ENCODE results near the gene CNTNAP5.

The CNTNAP5 gene

GRCh38 chr2:124025171-124025580 lies at the start of gene CNTNAP5:
TSS of gene CNTNAP5 (plus strand) at chr2:124025287. CDS start at chr2:124025651, 364 bp downstream.
- DNase-seq = peak in 10 of 14 donors; percentile 0 to 58 (median 14)

GRCh38 chr2:123976054-123976648 lies 48.9 kb upstream of the CNTNAP5 start:
- no peak for DNase-seq

- peak in 2 of 14 donors; percentile 1 for DNase-seq
These were observed 31.3 kb upstream of the CNTNAP5 start for GRCh38 chr2:123993728-123994323.

GRCh38 chr2:123999681-124000080 lies 25.4 kb upstream of the CNTNAP5 start:
- DNase-seq = no peak

DNA sequence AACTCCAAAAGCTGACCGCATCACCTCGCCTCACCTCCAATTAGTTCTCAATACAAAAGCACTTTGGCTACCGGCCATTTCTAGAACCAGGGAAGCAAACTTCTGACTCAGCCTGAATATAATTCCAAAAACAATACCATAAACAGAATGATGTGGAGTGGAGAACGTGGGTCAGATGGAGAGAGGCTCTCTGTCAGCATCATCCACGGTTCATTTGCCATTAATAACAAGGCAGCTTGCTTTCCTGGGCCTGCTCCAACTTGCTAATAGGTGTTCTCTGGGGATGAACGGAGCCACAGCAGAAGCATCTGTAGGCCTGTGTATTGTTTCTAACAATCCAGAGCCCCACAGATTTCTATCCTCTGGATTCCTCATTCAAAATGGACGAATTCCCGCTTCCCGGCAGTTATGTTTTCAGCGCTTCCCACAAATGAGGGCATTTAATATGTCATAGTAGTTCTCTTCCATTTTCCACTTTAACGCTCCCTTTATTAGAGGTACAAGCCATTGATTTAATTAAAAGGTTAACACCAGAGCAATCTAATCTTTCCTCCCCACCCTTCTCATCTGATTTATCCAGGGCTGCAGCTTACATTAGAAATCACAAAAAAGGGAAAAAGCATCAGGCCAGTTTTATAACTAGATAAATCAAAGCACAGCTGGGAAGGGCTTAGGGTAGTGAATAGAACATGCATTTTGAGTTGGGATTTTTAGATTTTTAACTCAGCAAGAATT lies 23.2 kb upstream of the CNTNAP5 start:
- DNase-seq = no peak

DNA sequence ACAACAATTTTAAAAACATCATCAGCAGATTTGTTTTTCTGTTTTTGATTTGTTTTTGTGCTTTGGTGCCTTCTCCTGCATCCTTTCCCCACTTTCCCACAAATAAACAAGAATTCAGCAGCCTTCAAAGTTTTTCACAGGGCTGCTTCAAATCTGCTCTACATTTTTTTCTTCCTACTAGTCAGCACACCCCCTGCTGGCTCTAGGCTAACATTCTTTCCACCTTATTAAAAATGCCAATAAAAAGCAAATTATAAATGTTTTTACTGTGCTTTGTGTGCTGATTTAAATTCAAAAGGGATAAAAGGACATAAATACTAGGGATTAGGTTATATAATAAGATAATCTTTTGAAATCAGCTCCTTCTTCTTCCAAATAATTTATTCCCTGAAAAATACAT lies 6.2 kb upstream of the CNTNAP5 start:
- no peak for DNase-seq

DNA sequence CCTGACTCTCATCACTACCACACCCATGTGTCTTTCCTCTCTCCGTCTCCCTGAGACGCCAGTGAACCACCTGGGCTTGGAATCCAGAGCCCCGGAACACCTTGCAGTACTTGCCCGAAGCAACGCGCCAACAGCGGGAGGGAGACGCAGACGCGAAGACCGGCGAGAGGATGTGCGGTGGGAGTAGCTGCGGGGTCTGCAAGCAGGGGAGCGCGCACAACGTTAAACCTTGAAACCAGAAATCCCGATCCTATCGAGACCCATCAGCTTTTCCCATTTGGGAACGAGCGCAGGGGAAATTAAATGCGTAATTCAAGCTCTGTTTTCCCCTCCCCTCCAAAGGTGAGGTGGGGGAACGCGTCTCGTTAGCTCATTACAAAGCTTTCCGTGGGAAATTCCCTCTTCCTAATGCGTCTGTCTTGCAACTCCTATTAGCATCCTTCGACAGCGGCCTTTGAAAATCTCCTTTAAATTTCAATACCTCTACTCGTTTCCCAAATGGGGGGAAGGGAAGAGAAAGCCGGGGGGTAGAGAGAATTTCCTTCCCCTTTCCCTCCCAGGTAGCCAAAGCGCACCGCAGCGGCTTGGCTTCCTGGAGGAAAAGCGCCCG lies 421 bp upstream of the CNTNAP5 start:
- no peak for DNase-seq

DNA sequence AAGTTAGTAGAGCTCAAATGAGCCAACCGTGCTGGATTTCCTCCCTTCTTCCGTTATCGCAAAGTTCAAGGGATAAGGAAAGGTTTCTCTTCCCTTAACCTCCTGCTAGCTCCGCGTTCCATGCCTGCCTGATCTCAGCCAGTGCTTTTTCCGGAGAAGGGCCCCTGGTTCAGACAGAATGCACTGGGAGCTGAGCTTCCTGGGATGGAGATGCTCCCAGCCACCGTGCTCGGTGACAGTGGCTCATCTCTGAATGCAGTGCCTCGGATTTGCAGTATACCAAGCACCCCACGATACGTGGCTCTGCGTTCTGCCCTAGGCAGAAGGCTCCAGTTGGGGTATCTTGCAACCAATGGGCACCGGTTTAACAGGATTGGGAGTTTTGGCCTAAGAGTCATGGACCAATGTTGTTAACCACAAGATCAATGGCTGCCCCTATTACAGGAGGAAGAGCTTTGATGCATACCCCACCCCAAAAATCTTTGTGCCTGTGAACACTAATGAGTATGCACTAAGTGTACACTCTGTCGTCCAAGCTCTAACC lies 876 bp downstream of the CNTNAP5 start:
- DNase-seq = peak in 1 of 14 donors; percentile 1

GRCh38 chr2:124026503-124026902 lies 1.4 kb downstream of the CNTNAP5 start:
- no peak for DNase-seq

DNA sequence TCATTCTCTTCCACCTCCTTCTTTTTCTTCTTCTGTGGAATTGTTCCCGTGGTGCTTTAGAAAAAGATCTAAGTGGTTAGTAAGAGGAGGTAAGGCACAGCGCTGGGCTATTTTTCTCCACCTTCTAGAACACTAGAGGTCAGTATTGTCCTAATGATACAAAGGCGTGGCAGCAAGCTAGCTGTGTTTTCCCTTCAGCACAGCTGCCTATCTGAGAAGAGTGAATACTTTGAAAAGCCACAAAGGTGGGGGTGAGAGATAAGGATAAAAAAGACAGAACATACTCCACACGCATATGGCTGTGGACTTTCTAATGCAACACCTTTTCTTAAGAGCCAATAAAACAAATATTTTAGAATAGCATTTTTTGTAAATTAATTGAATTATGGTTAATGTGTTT lies 2.1 kb downstream of the CNTNAP5 start:
- peak in 2 of 14 donors; percentile 3 for DNase-seq

DNA sequence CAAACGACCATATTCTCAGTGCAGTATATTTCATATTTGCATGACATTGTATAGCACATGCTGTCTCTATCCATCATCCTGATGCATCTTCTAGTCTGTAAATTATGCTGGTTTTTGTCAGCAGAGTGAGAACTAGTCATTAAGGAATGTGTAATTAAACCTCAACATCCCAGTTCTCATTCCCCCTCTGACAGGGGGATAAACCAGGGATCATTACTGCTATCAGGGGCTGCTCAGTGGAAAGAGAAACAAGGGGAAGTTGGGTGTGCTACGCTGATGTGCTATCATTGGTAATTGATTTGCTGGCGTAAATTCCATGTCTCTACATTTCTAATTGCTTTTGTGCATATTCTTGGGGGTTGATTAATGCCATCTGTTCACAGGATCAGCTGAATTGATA lies 7.7 kb downstream of the CNTNAP5 start:
- DNase-seq = no peak

- DNase-seq = no peak
These were observed 9.2 kb downstream of the CNTNAP5 start for GRCh38 chr2:124034265-124034664.

- DNase-seq = no peak
These were observed 9.9 kb downstream of the CNTNAP5 start for GRCh38 chr2:124035001-124035400.

DNA sequence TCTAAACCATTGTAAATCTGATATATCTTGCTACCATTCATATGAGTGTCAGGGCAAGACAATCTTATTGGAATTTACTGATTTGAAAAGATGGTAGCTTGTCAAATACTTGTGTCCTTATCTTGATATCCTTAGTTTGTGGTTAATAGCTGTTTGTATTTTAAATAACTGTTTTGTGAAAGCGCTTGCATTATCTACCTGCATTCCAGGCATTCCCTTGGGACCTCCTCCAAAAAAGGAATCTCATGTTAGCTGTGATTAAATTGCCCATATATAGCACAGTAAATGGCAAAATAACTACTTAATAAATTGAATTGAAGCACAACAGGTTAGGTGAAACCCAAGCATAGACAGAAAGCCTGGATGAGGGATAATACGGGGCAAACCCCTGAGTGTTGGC lies 13.9 kb downstream of the CNTNAP5 start:
- no peak for DNase-seq

- no peak for DNase-seq
These were observed 14.7 kb downstream of the CNTNAP5 start for GRCh38 chr2:124039762-124040291.

GRCh38 chr2:124045894-124046293 lies 20.8 kb downstream of the CNTNAP5 start:
- no peak for DNase-seq

GRCh38 chr2:124046332-124046731 lies 21.2 kb downstream of the CNTNAP5 start:
- no peak for DNase-seq

DNA sequence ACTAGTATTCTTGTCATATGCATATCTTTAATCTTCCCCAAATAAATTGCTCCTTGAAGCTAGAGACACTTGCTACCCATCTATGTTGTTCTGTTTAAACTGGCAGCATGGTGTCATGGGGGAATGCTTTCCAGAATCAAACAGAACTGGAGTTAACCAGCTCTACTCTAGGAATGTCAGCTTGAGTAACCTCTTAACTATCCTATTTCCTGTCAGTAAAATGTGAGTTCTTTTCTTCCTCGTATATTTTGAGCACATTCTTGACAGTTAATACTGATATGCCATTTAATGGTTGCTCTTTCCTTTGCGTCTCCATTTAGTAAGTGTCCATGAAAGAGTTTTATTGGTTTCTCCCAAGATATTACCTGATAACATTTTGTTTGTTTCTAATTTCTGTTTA lies 23.0 kb downstream of the CNTNAP5 start:
- no peak for DNase-seq

DNA sequence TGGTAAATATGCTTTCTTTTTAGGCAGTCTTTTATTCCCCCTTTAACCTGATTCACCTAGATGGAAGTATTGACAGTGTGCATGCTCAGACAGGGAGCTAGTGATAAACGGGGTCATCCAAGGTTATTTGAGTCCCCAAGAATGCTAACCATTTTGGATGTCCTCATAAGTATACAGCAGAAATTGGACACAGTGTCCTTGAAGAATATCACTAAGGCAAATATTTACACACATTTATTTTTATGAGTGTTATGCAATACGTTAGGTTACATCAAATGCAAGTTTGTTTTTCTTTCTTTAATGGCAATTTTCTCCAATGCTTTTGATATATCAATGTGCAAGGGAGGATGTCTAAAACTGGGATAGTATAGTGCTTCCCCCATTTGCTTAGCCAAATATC lies 23.6 kb downstream of the CNTNAP5 start:
- DNase-seq = no peak

- no peak for DNase-seq
These were observed 24.0 kb downstream of the CNTNAP5 start for GRCh38 chr2:124049136-124049535.

DNA sequence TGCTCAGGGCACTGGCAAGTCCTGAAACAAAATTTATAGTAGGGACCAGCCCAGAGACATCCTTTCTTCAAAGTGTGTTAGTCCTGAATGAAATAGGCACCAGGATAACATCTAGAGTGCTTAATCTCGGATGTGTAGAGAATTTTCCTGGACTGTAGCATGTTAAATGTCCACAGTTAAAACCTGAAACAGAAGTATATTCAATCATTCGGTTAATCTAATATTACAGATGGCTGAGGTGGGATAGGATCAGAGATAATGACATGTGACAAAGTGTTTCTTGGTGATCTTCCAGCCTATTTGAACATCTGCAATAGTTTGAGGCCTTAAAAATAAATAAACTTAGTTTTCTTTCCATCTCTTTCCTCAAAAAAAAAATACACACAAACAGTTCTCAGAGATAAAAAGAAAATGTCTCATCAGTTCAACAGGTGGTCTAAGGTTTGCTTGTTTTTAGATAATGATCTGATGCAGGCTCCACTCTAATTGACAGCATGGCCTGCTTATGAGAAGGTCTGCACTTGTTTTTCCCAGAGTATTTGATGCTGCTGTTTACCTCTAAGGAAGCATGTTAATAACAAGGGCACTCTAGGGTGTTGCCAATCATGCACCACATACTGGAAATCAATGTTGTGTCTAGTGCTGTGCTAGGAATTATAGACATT lies 25.9 kb downstream of the CNTNAP5 start:
- no peak for DNase-seq

DNA sequence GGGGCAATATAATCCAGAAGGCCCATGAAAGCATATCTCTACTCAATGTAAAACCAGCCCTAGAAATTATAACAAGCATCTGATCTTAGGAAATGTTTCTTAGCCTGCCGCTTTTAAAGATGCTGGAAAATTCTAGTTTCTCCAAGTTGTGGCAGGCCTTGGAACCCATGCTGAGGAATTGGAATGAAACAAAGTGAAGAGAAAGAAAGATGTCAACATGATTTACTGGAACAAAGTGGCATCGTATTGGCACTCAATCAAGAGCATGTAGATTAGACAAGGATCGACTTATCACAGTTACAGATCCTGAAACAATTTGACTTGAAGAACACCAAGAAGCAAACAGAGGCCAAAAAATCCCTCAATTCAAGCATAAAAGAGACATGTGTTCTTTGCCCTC lies 28.7 kb downstream of the CNTNAP5 start:
- DNase-seq = no peak
